Activated effector memory CD4-positive, alpha-beta T cell treated with Interleukin-2 at 50 U/mL for 16 hours (primary cell): ENCODE measurements around the gene FBXO39.
"Not testable (repeated sequence)": the region's sequence is repeated elsewhere in the genome, so short reads cannot be mapped to it uniquely, and the experiment has no call there.

Experiments used
- DNase-seq: peaks from one replicate; pipeline ENCODE4 v3.0.0-alpha.2; 2020

FBXO39 gene

GRCh38 chr17:6775871-6776405 is at the start of gene FBXO39:
FBXO39 (plus strand) TSS chr17:6776215; CDS start chr17:6779869, 3,654 bp downstream.
- DNase-seq = no peak

- no peak for DNase-seq
Measured at GRCh38 chr17:6729531-6729930, 46.5 kb upstream of the FBXO39 start.

GRCh38 chr17:6746665-6747064 is 29.4 kb upstream of the FBXO39 start:
- not testable (repeated sequence) for DNase-seq

- DNase-seq = no peak
Measured at GRCh38 chr17:6748617-6749016, 27.4 kb upstream of the FBXO39 start.

- no peak for DNase-seq
Measured at GRCh38 chr17:6749519-6749918, 26.5 kb upstream of the FBXO39 start.

- no peak for DNase-seq
Measured at GRCh38 chr17:6752068-6752909, 23.7 kb upstream of the FBXO39 start.

DNA sequence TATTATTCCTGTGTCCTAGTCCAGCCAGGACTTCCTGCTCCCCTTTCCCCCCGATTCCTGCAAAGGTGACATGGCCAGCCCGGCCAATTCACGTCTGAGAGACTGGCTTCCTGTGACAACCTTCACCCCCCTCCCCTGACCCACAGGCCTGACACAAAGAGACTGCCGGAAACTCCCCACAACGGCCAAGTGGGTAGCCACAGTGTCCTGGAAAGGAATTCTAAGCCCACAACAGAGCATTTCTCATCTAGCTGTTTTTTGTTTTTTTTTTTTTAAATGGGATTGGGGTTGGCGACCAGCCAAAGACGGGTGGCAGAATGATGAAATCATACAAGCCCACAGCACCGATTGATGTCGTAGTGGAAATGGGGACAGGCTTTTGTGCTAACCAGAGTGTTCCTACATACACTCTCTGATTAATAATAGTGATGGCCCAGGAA is 23.0 kb upstream of the FBXO39 start:
- no peak for DNase-seq

GRCh38 chr17:6753546-6753945 is 22.5 kb upstream of the FBXO39 start:
- DNase-seq = no peak

- DNase-seq = no peak
Measured at GRCh38 chr17:6755281-6755680, 20.7 kb upstream of the FBXO39 start.

DNA sequence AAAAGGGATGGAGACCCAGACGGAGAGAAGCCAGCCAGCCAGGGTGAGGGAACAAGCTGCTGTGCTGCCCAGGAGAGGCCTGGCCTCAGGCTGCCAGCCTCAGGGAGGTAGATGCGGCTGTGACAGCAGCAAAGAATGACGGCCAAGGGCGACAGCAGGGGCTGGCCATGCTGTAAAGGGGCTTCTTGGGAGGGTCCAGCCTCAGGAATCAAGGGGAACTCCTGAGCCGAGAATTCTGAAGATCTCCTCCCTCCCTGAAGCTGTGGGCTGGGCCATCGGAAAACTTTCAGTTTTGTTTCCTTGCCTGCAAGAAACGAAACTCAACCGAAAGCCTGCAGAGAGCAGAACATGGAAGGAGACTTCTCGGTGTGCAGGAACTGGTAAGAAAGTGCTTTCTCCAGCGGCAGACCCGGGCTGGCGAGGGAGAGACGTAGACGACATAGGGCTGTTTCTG is 20.3 kb upstream of the FBXO39 start, which contains the start of gene XAF1:
TSS of gene XAF1 (plus strand) at position 316 of the 454 bp plus-strand sequence. CDS start at position 349, 33 bp downstream.
- peak; percentile 42 for DNase-seq

DNA sequence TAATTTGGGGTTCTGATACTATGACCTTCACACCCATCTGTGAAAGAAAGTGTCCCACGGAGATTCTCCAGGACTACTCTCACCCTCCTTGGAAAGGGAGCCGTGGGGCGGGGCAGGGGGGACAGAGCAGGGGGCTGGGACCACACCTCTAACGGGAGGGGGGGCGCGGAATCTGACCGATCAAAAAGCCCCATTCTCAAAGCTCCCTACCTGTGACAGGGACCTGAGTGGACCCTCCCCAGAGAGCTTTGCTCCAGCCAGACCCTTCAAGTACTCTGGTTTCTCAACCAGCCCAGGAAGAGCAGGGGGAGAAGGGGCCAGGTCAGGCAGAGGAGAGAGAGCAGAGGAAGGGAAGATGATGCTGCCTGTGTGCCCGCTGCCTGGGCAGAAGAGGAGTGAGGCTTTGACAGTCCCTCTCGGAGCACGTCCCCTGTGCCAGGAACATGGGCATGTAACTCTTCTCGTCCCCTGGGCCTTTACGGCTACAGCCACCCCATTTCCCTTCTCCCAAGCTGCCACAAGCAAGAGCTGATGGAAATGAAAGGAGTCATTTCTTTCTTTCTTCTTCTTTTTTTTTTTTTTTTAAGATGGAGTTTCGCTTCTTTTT is 19.5 kb upstream of the FBXO39 start:
- DNase-seq = no peak

- no peak for DNase-seq
Measured at GRCh38 chr17:6757747-6758146, 18.3 kb upstream of the FBXO39 start.

DNA sequence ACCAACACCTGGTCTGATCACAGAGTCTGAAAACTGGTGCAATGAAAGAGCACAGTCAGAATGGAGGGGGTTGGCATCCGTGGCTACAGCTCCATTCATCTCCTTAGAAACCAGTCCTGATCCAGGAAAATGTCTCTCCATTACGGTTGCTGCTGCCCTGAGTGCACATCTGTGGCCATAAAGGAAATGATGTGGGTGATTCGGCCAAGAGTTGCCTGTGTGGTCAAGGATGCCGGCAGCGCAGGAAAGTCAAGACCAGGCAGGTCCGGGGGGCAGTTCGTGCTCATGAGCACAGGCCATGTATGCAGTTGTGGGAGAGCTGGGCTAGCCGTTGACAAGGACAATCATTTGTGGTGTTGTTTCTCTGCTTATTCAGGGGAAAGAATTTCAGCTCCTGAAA is 14.2 kb upstream of the FBXO39 start:
- no peak for DNase-seq

DNA sequence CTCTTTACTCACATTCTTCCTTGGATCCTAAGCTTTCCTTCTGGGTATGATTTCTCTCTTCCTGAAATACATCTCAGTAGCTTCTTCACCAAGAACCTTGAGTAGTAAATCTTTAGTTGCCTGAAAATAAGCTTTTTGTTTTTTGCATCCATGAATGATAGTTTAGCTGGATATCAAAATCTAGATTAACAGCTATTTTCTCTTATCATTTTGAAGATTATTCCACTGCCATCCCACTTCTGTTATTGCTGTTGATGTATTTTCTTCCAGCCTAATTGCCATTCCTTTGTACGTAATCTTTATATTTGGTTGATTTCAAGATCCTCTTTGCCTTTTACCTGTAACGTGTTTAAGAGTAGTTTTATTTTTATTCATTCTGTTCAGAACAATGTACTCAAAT is 7.6 kb upstream of the FBXO39 start:
- DNase-seq = no peak

GRCh38 chr17:6772016-6772415 is 4.0 kb upstream of the FBXO39 start:
- no peak for DNase-seq

- DNase-seq = not testable (repeated sequence)
Measured at GRCh38 chr17:6774906-6775305, 1.1 kb upstream of the FBXO39 start.

GRCh38 chr17:6779411-6779810 is 3.4 kb downstream of the FBXO39 start:
- DNase-seq = no peak

GRCh38 chr17:6780001-6780400 is 4.0 kb downstream of the FBXO39 start:
- no peak for DNase-seq

- no peak for DNase-seq
Measured at GRCh38 chr17:6780886-6781285, 4.9 kb downstream of the FBXO39 start.

GRCh38 chr17:6782244-6782643 is 6.2 kb downstream of the FBXO39 start:
- no peak for DNase-seq

- no peak for DNase-seq
Measured at GRCh38 chr17:6786618-6787017, 10.6 kb downstream of the FBXO39 start.

DNA sequence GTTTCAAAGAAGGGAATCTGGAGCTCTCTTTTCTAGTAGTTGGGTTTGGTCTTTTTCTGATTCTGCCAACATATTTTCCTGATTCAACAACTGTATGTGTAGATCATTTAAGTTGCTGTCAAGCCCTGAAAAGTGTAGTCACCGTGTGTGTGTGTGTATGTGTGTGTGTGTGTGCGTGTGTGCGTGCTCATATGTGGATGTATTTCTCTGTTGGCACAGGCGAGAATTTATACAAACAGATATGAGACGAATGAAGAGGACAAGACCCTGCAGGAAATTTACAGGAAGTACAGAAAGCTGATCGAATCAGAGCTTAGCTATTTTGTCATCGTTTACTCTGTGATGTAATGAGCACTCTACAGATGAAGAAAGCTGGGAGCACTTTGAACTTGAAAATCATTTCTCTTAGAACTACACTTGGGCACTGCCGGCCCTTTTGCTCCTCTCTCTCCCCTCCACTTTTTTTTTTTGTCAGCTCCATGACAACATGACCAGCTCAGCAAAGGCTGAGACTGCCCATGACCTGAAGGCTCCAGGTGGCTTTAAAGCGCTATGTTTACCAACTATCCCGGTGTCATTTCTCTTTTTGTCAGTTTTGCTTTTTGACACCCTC is 11.2 kb downstream of the FBXO39 start:
- DNase-seq = no peak

- no peak for DNase-seq
Measured at GRCh38 chr17:6789146-6789545, 13.1 kb downstream of the FBXO39 start.
